ENCODE data around the gene ARFGEF2. TPM values are rescaled to one million over a fixed set of nuclear protein-coding genes. Genes with fewer than 3 reads are reported as not detected.

ARFGEF2 gene
- total RNA-seq, 1 experiment from 2014 or later, result 22.2 TPM

DNA sequence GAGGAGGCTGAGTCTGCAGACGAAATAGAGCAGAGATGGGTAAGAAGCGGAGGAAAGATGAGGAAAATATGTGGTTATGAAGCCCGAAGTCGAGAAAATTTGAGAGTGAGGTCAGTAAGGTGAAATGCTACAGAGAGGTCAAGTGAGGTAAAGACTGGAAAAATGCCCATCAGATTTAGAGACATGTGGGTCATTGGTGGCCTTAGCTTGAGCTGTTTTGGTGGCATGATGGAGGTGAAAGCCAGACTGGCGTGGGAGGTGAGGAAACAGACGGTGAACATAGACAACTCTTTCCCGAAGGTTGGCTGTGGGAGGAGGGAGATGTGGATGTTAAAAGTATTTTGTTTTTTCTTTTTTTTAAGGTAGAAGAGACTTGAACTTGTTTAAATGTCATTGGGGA is 9.4 kb downstream of the ARFGEF2 start:
- H3K27ac ChIP-seq (ENCODE audit: low read depth, low read length), result no peak overlapping the region
- intact Hi-C loops (cut with micrococcal nuclease), result no loop called here
- H3K36me3 ChIP-seq (ENCODE audit: control insufficient read depth in 1 of 2, insufficient read depth in 2 of 2, low read length in 2 of 2), result no peaks in the 10 kb centered on the region
- H3K4me3 ChIP-seq (replicated peaks in 1 of 2; ENCODE audit: low read depth in 1 of 2, low read length in 2 of 2), result no peak overlapping the region
- H3K79me2 ChIP-seq (ENCODE audit: insufficient read depth, low read length), result peaks cover 75% of the 10 kb centered on the region
- ATAC-seq (no peak), DNase-seq (ENCODE audit: low read depth, low spot score) (no peak)
- ChIA-PET POLR2A (no interaction called here), CTCF (no interaction called here), RAD21 (ENCODE audit: low non-redundant PET in 1 of 2, low total read pairs in 2 of 2, uncharacterized antibody in 2 of 2, unreplicated experiment in 2 of 2) (no interaction called here)
- H3K9me3 ChIP-seq (ENCODE audit: control insufficient read depth in 1 of 2, insufficient read depth in 1 of 2, low read depth in 1 of 2, low read length in 2 of 2), result no peaks in the 10 kb centered on the region
- no peak overlapping the region for H2AFZ ChIP-seq (ENCODE audit: low read depth, low read length, poor library complexity, severe bottlenecking)
- no peak overlapping the region for H3K4me2 ChIP-seq (ENCODE audit: low read length)
- TF ChIP-seq EGR1 (IDR thresholded peaks at IDR 0.05; ENCODE audit: low read depth) (no peak), FOSL1 (IDR thresholded peaks at IDR 0.05; ENCODE audit: low read depth) (no peak), TCF7L2 (IDR thresholded peaks at IDR 0.05; ENCODE audit: borderline replicate concordance, extremely low read depth, insufficient read depth, insufficient read length) (no peak), POLR2AphosphoS5 (IDR thresholded peaks at IDR 0.05; ENCODE audit: low read depth, low read length) (no peak), EZH2phosphoT487 (IDR thresholded peaks at IDR 0.05; ENCODE audit: borderline replicate concordance) (no peak), SIN3A (IDR thresholded peaks at IDR 0.05; ENCODE audit: low read depth) (no peak), CEBPB (IDR thresholded peaks at IDR 0.05; ENCODE audit: low read depth) (no peak), YY1 (IDR thresholded peaks at IDR 0.05; ENCODE audit: extremely low read depth, insufficient replicate concordance, low read depth, low read length) (no peak), CBX3 (IDR thresholded peaks at IDR 0.05; ENCODE audit: low read depth) (no peak), ELF1 (IDR thresholded peaks at IDR 0.05; ENCODE audit: borderline replicate concordance, low read depth) (no peak)
- TF ChIP-seq, protein P1, sequence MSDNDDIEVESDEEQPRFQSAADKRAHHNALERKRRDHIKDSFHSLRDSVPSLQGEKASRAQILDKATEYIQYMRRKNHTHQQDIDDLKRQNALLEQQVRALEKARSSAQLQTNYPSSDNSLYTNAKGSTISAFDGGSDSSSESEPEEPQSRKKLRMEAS (IDR thresholded peaks at IDR 0.05), result no peak
- TF ChIP-seq, protein P2, sequence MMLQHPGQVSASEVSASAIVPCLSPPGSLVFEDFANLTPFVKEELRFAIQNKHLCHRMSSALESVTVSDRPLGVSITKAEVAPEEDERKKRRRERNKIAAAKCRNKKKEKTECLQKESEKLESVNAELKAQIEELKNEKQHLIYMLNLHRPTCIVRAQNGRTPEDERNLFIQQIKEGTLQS (IDR thresholded peaks at IDR 0.05), result no peak
- H3K9me2 ChIP-seq (ENCODE audit: insufficient read depth), result no peaks in the 10 kb centered on the region
- H3K27me3 ChIP-seq (ENCODE audit: insufficient read depth, low read length), result no peaks in the 10 kb centered on the region
- H3K9ac ChIP-seq (ENCODE audit: low read length), result no peak overlapping the region
- H3K4me1 ChIP-seq (ENCODE audit: control insufficient read depth in 1 of 2, insufficient read depth in 2 of 2, low read length in 2 of 2), result peaks cover 4 to 39% of the 10 kb centered on the region in 2 experiments
- no peaks in the 10 kb centered on the region for H4K20me1 ChIP-seq (ENCODE audit: insufficient read depth)
- BruUV-seq (replicated peaks), result no TSS peak
